GM19397 (cell line): ENCODE measurements around the gene KCTD21.

ENCODE experiments used
- ATAC-seq: cut with Tn5 transposase; IDR thresholded peaks from one replicate; pipeline ENCODE4 v1.9.1; 2021; ENCODE audit warnings: mild to moderate bottlenecking, moderate library complexity; ENCODE audit not compliant: unreplicated experiment

KCTD21 gene

DNA sequence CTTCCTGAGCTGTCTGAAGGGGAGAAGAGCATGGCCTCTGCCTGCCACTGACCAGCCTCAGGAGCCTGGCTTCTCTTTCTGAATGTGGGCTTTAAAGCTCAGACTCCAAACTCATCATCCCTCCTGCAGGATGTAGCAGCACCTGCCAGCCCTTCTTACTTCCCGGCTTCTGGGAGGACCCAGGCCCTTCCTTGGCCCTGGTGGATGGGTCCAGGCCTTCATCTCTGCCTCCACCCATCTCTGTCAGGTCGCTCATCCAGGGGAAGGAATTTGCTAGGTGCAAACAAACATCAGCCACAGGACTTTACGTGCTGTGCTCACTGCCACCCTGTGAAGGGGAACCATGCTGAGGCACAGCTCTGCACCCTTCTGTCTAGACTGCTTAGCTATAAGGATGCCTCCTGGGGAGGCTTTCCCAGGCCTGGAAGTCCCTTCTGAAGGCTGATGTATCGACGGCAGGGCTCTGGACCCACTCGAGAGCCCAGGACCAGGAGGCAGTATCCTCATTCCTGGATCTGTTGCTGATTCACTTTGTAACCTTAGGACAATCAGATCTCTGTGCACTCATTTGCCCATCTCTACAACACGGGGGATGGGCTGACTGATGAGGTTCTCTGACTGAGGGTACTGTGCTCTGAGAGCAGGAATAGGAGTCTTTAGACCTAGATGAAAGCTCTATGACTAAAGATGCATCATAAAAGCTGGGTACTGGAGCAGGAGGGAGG is 31.2 kb upstream of the KCTD21 start:
- no peak for ATAC-seq

DNA sequence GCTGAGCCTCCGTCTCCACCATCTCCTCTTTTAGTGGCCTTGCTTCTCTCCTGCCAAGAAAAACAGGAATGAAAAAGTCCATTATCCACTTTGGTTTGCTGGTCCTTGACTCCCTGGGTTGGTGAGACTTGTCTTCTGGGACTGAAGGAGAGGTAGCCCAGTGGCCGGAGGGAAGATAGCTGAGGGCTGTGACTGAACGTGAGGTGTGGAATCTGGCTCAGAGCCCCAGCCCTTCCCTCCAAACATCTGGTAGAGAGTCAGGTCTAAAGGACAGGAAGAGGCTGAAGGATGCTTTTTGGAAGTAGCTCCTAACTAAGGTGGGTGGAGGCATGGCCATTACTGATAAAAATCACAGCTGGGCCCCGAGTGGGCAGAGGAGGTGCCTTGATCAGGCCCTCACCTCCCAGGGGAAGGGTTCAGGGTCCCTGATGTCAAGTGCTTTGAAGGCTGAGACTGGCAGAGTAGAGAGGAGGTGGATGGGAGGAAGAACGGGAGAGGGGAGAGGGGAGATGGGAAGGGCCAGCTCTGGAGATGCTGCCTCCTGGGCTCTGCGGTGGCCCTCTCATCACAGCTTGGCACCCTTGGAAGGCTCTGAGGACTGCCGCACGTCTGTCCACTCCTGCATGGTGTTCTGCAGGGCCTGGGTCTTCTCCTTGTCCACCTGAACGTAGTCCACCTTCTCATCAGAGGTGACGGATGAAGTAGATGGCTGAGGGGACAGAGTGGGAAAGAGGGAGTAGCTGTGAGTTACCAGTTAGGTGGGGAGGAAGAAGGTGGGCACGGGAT is 30.5 kb upstream of the KCTD21 start:
- ATAC-seq = no peak

GRCh38 chr11:78217650-78218541 is 29.5 kb upstream of the KCTD21 start:
- ATAC-seq = no peak

DNA sequence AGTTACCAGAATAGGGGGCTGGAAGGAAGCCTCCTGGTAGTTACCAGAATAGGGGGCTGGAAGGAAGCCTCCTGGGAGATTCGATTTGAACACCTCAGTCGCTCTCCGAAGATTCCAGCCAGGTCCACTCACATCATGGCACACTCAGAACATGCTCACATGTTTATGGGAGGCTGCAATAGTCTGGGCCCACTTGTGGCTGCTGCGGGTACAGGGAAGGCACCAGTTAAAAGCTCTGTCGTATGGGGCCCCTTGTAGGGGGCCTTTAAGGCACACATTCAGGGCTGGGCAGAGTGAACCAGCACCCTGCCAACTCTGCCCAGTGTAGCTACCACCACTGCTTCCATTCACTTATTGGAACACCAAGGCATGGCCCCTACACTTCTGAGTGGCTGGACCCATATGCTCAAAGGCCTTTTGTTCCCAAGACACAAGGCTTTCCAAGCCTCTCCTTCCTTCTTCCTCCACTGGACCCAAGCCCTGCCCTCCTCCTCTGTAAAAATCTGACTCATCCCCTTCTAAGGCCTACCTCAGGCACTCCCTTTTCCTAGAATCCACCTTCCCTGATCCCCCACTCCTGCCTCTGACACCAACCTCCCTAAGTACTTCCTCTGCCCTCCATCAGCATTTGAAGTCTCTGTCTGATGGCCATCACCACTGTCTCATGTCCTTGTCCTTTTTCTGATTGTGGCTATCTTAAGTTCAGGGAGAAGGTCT is 28.3 kb upstream of the KCTD21 start:
- ATAC-seq = no peak

DNA sequence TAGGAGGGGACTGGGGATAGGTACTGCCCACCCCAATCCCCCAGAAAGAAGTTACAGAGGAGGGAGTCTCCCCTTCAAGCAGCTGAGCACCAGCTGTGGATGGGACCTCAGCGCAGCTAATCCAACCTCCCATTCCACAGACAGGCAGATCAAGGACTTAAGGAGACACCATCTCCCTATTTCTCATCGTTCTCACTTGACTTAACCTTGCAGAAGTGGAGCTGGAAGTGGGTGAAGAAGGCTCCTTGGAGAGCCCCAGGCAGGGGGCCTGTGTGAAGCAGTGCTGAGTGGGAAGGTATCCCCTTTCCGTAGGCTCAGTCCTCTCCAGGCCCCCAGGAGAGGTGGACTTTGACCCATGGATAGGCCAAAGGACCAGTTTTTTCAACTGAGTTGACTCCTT is 27.6 kb upstream of the KCTD21 start:
- no peak for ATAC-seq

DNA sequence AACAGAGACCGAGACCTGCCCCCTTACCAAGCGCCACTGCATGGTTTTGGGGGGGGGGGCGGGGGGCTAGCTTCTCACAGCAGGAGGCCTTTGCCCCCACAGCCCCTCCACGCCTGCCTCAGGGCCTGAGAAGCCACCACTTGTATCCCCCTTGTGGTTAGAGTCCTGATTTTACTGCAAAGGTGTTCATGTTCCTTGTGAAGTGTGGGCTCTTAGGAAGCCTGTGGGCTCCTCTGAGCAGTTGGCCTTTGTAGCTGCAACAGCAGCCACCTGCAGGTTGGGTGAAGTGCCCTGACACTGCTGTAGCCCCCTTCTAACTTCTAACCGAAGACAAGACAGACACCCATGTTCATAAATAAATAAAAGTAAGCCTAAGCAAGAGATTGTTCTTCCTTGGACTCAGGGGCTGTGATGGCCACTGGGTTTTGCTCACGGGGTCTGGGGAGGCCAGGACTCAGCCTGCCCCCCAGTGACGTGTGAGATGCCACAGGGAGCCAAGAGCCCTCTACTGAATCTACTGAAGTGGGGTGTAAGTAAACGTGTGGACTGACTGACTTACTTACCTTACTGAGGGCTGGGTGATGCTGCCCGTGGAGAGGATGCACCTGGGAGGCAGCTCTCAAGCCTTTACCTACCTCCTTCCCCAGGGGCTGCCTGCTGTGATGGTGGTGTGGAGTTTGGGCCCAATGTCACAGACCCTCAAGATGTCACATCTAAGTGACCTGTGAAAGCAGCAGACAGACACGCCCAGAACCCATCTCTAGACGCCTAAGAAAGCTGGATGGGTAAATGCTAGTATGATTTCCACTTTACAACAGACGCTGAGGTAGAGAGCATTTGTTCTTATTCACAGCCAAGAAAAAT is 26.1 kb upstream of the KCTD21 start:
- ATAC-seq = no peak

DNA sequence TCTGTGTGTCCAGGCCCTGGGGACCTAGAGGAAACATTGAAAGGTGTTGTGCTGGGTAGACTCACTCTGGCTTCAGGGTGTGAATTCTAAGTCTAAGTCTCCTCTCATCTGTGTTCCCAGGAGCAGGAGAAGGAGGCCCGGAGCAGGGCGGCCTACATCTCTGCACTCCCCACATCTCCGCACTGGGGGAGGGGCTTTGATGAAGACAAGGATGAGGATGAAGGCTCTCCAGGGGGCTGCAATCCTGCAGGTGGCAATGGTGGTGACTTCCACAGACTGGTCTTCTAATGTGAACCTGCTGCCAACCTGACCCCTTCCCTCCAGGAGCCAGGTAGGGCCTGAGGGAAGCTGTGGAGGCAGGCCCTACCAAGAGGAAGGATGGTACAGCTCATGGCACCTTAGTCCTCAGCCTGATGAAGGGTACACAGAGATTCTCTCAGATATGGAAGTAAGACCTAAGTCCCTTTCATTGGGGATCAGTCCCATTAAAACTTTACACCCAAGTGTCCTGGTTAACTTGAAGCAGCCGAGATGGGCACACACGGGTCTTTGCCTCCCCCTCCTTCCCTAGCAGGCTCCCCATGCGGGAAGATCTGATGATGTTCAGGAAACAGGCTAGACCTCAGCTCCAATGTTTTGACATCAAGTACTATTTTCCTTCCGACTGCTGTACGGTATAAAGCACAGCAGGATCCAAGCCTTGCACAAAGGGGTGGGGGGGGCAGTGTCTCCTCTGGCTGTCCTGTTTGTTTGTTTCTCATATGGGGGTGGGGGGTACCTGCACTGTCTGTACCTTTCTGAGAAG is 25.3 kb upstream of the KCTD21 start:
- no peak for ATAC-seq

GRCh38 chr11:78212586-78213371 is 24.4 kb upstream of the KCTD21 start:
- ATAC-seq = no peak

GRCh38 chr11:78211565-78211964 is 23.1 kb upstream of the KCTD21 start:
- ATAC-seq = no peak

GRCh38 chr11:78210000-78210608 is 21.7 kb upstream of the KCTD21 start:
- ATAC-seq = no peak

DNA sequence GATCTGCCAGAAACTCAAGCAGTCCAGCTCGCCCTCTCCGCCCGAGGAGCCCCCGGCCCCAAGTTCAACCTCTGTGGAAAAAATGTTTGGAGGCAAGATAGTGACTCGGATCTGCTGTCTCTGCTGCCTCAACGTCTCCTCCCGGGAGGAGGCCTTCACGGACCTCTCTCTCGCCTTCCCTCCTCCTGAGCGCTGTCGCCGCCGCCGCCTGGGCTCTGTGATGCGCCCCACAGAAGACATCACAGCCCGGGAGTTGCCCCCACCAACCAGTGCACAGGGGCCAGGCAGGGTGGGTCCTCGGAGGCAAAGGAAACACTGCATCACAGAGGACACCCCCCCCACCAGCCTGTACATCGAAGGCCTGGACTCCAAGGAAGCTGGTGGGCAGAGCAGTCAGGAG is 21.1 kb upstream of the KCTD21 start:
- no peak for ATAC-seq

DNA sequence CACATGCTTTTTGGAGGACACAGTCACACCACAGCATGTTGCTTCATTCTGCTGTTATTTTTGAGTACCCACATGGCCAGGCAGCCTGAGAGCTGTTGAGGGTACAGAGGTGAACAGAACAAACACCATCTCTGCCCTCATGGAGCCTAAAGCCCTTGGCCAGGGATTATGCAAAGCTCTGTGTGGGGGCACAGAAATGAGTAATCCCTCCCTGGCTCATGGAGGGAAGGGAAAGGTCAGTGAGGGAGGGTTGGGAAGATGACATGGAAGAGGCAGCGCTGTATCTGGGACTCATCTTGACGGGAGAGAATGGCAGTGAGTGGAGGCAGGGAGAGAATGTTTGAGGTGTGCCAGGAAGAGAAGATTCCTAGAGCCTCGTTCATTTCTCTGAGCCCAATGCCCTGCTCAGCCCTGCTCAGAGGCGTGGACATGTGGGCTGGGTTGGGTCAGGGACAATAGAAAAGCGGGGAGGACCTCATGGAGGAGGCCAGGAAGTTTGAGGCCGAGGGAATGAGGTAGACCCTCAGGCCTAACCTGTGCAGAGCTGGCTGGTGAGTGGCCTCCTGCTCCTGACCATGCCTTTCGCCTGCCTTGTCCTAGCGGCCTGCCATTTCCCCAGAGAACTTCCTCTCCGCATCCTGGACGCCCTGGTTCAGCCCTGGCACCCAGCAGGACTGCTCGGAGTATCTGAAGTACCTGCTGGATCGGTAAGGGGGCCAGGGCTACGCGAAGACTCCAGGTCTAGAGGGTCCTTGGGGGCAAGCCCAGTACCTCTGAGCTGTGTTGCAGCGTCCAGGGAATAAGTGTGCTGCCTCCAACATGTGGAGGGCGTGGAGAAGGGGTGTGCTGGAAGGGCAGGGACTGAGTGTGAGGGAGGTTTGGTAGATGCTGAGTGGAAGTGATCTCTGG is 20.1 kb upstream of the KCTD21 start:
- ATAC-seq = no peak

DNA sequence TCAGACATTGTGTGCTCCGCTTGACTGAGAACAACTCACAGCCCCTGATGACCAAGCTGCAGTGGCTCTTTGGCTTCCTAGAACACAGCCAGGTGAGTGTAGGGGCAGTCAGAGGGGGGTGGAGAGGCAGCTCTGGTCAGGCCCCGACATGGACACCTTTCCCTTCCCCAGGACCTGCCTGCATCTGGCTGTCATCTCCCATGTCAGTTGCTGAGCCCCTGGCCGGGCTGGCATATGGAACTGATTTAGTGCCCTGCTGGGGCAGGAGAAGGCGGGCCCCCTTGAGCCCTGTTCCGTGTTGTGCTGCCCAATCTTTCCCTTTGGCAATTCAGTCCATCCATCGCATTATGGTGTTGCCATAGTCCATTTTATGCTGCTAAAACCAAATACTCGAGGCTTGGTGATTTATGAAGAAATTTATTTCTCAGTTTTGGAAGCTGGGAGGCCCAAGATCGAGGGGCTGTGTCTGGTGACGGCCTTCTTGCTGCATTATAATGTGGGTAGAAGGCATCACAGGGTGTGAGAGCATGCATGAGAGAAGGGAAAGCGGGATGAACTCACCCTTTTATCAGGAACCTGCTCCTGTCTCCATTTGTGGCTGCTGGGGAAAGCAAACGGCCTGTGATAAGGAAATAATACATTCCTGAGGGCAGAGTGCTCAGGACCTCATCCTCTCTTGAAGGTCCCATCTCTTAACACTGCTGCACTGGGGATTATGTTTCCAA is 19.3 kb upstream of the KCTD21 start:
- no peak for ATAC-seq

DNA sequence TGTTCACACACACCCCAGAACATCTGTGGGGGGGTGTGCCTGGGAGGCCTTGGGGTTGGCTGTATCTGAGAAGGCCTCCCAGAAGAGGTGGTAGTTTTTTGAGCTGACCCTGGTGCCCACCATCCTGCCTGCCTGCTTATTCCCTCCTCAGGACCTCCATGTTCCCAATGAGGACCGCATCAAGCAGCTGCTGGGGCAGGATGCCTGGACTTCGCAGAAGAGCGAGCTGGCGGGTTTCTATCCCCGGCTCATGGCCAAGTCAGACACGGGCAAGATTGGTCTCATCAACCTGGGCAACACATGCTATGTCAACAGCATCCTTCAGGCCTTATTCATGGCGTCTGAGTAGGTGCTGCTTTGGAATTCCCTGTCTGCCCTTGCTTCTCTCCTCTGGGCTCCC is 17.3 kb upstream of the KCTD21 start:
- ATAC-seq = no peak

DNA sequence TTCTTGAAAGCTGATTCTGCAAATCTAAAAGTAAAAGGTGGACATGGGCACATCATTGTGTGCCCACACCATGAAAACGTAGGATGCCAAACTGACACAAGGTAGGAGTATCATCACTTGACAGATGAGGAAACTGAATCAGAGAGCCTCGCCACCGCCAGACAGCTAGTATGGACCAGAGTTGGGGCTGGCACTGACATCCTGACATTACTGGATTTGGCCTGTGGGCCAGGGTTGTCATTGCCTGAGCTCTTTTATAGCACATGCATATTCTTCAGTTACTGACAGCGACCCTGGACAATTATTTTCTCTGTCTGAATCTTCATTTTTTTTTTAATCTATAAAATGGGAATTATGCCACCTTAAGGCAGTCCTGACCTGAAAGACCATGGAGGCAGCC is 16.8 kb upstream of the KCTD21 start:
- no peak for ATAC-seq

DNA sequence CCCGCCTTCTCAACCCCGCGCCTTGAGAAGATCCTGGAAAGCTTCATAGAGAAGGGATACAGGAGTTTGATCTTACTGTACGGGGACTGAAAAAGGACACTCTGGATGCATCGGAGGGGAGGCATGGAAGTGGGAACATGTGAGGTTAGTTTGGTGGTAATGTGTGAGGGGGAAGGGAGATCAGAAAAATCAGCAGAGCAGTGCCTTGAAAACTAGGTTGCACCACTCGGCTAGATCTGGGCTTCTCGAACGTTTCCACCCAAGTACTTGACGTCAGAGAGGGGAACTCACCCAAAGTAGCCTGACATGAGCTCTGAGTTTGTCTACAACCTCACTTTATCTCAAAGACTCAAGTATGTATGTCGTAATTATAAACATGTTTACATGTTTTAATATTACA is 14.8 kb upstream of the KCTD21 start:
- no peak for ATAC-seq
